Measurements from ENCODE around the gene KRT4.

DNA sequence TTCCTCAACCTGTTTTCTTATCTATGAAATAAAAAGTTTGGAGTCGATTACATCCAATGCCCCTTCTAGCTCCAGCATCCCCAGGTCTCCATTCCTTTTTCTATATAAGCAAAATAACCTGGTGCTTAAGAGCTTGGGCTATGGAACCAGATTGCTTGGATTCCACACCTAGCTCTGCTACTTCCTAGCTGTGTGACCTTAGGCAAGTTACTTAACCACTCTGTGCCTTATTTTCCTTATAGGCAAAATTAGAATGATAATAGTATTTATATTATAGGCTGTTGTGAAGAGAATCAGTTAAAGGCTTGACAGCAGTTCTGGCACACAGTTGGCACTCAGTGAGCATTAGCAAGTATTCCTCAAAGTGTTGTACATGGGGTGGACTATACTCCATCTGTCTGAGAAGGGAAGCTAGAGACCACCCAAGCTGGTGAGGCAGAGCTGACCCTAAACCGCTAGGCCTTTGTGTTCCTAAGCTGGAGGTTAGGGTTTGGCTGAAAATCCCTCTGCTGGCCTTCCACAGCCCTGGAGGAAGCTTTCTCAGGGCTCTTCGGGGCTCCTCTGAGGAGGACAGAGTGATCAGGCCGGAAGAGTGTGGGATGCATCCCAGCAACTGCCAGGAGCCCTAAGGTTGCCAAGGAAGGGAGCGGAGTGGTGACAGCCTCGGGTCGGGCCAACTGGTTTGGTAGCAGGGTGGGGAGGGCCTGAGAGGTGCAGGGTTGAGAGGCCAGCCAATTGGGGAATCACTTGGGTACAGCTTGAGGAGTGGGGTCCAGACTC, 6.0 kb upstream of the KRT4 start:
- TF ChIP-seq POLR2A (IDR thresholded peaks at IDR 0.05), result no peak
- TF ChIP-seq, protein P1, sequence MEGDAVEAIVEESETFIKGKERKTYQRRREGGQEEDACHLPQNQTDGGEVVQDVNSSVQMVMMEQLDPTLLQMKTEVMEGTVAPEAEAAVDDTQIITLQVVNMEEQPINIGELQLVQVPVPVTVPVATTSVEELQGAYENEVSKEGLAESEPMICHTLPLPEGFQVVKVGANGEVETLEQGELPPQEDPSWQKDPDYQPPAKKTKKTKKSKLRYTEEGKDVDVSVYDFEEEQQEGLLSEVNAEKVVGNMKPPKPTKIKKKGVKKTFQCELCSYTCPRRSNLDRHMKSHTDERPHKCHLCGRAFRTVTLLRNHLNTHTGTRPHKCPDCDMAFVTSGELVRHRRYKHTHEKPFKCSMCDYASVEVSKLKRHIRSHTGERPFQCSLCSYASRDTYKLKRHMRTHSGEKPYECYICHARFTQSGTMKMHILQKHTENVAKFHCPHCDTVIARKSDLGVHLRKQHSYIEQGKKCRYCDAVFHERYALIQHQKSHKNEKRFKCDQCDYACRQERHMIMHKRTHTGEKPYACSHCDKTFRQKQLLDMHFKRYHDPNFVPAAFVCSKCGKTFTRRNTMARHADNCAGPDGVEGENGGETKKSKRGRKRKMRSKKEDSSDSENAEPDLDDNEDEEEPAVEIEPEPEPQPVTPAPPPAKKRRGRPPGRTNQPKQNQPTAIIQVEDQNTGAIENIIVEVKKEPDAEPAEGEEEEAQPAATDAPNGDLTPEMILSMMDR (IDR thresholded peaks at IDR 0.05), result no peak

All from adrenal gland (tissue), 5 donors.